Measurements from ENCODE around the gene KCNK13. TPM values are rescaled to one million over a fixed set of nuclear protein-coding genes. Genes with fewer than 3 reads are reported as not detected.

KCNK13 gene
- total RNA-seq, 1 experiment from 2014 or later: not detected

GRCh38 chr14:90139199-90139598, 77.4 kb downstream of the KCNK13 start:
- BruUV-seq (replicated peaks): no TSS peak
- Mint-ChIP-seq H3K4me3 (ENCODE audit: unreplicated experiment) (no peak overlapping the region), H3K36me3 (ENCODE audit: insufficient read depth, unreplicated experiment) (no peaks in the 10 kb centered on the region), H3K4me1 (ENCODE audit: insufficient read depth, unreplicated experiment) (peaks cover 5% of the 10 kb centered on the region), H3K27me3 (ENCODE audit: insufficient read depth, unreplicated experiment) (peaks cover 25% of the 10 kb centered on the region), H3K27ac (ENCODE audit: low read depth, unreplicated experiment) (no peak overlapping the region), H3K9me3 (ENCODE audit: unreplicated experiment) (no peaks in the 10 kb centered on the region)
- no peak for DNase-seq (ENCODE audit: unreplicated experiment)
- POLR2A ChIA-PET: no interaction called here
- no peak for TF ChIP-seq CTCF (IDR thresholded peaks at IDR 0.05; ENCODE audit: unreplicated experiment)
- CTCF ChIA-PET: no interaction called here
- intact Hi-C loops (cut with micrococcal nuclease): no loop called here

GRCh38 chr14:90140298-90140955, 78.6 kb downstream of the KCNK13 start:
- Mint-ChIP-seq H3K4me3 (ENCODE audit: unreplicated experiment) (no peak overlapping the region), H3K27me3 (ENCODE audit: insufficient read depth, unreplicated experiment) (peaks cover 25% of the 10 kb centered on the region), H3K9me3 (ENCODE audit: unreplicated experiment) (no peaks in the 10 kb centered on the region), H3K4me1 (ENCODE audit: insufficient read depth, unreplicated experiment) (peaks cover 5% of the 10 kb centered on the region), H3K36me3 (ENCODE audit: insufficient read depth, unreplicated experiment) (no peaks in the 10 kb centered on the region), H3K27ac (ENCODE audit: low read depth, unreplicated experiment) (no peak overlapping the region)
- ChIA-PET CTCF (no interaction called here), POLR2A (no interaction called here)
- BruUV-seq (replicated peaks): no TSS peak
- intact Hi-C loops (cut with micrococcal nuclease): no loop called here
- DNase-seq (ENCODE audit: unreplicated experiment): peak; percentile 38
- TF ChIP-seq CTCF (IDR thresholded peaks at IDR 0.05; ENCODE audit: unreplicated experiment): no peak

GRCh38 chr14:90140956-90141316, 79.1 kb downstream of the KCNK13 start:
- intact Hi-C loops (cut with micrococcal nuclease): no loop called here
- H3K36me3 Mint-ChIP-seq (ENCODE audit: insufficient read depth, unreplicated experiment): no peaks in the 10 kb centered on the region
- DNase-seq (ENCODE audit: unreplicated experiment): peak; percentile 38
- ChIA-PET POLR2A (no interaction called here), CTCF (no interaction called here)
- H3K4me3 Mint-ChIP-seq (ENCODE audit: unreplicated experiment): no peak overlapping the region
- peaks cover 5% of the 10 kb centered on the region for H3K4me1 Mint-ChIP-seq (ENCODE audit: insufficient read depth, unreplicated experiment)
- H3K9me3 Mint-ChIP-seq (ENCODE audit: unreplicated experiment): no peaks in the 10 kb centered on the region
- no peak overlapping the region for H3K27ac Mint-ChIP-seq (ENCODE audit: low read depth, unreplicated experiment)
- H3K27me3 Mint-ChIP-seq (ENCODE audit: insufficient read depth, unreplicated experiment): peaks cover 25% of the 10 kb centered on the region
- no peak for TF ChIP-seq CTCF (IDR thresholded peaks at IDR 0.05; ENCODE audit: unreplicated experiment)
- no TSS peak for BruUV-seq (replicated peaks)

- Mint-ChIP-seq H3K4me3 (ENCODE audit: unreplicated experiment) (no peak overlapping the region), H3K4me1 (ENCODE audit: insufficient read depth, unreplicated experiment) (peaks cover 6% of the 10 kb centered on the region), H3K36me3 (ENCODE audit: insufficient read depth, unreplicated experiment) (no peaks in the 10 kb centered on the region), H3K9me3 (ENCODE audit: unreplicated experiment) (peaks cover 17% of the 10 kb centered on the region), H3K27me3 (ENCODE audit: insufficient read depth, unreplicated experiment) (no peaks in the 10 kb centered on the region), H3K27ac (ENCODE audit: low read depth, unreplicated experiment) (no peak overlapping the region)
- DNase-seq (ENCODE audit: unreplicated experiment): no peak
- POLR2A ChIA-PET: no interaction called here
- intact Hi-C loops (cut with micrococcal nuclease): no loop called here
- CTCF ChIA-PET: interaction anchor here (0.7 kb wide), 1 partner anchor 1329 kb away, joined by 3 read pairs; the partner anchor contains the start of gene TTC8
- TF ChIP-seq CTCF (IDR thresholded peaks at IDR 0.05; ENCODE audit: unreplicated experiment): no peak
- BruUV-seq (replicated peaks): no TSS peak
Observed at GRCh38 chr14:90153429-90153828, 91.6 kb downstream of the KCNK13 start.

Measured in MCF 10A (cell line).